B cell (primary cell): ENCODE results near the gene MRPL22. TPM values are rescaled to one million over a fixed set of nuclear protein-coding genes. Genes with fewer than 3 reads are reported as not detected.
"Not testable (repeated sequence)": the region's sequence is repeated elsewhere in the genome, so short reads cannot be mapped to it uniquely, and the experiment has no call there.

Source experiments
- ATAC-seq: fragments of 200-7000 bp; cut with Tn5 transposase; one replicate; pipeline ENCODE4 v1.10.0; 2021; ENCODE audit warnings: low read depth, mild to moderate bottlenecking, moderate number of reproducible peaks, moderate library complexity
- CTCF ChIA-PET: fragments of 350-600 bp; sonication (Branson Sonifier 250); formaldehyde crosslinking; loops from one replicate; lab custom pipeline; 2021; ENCODE audit warnings: antibody characterized with exemption, inconsistent platforms; lab: Charles Lee
- POLR2A ChIA-PET: fragments of 350-600 bp; sonication (Branson Sonifier 250); formaldehyde crosslinking; loops from one replicate; lab custom pipeline; 2021; ENCODE audit warnings: antibody characterized with exemption; lab: Charles Lee
- DNase-seq: peaks from one replicate; pipeline ENCODE4 v3.0.0; 2013
- H2AFZ ChIP-seq: 2 replicates; pipeline ENCODE4 v1.6.1; 2012; ENCODE audit warnings: mild to moderate bottlenecking, low read depth, low read length; ENCODE audit not compliant: insufficient read depth, poor library complexity, severe bottlenecking
- H3K27ac ChIP-seq, 2 donors: 1 replicate in 1 of 2; 2 replicates in 1 of 2; pipeline ENCODE4 v1.5.1; 2012 to 2013; ENCODE audit warnings: low read length in 2 of 2, mild to moderate bottlenecking in 2 of 2, moderate library complexity in 1 of 2
- H3K27me3 ChIP-seq, 4 experiments: fragments of 200-600 bp in 1 of 4; sonication (generic) in 1 of 4; replicated peaks in 1 of 4; 1 replicate in 2 of 4; 2 replicates in 2 of 4; pipeline versions ENCODE4 v1.6.1 to v1.7.0; 2013 to 2016; ENCODE audit warnings: low read length in 3 of 4, mild to moderate bottlenecking in 2 of 4, mixed read lengths in 1 of 4, moderate library complexity in 1 of 4; ENCODE audit not compliant: insufficient read depth in 4 of 4, control insufficient read depth in 3 of 4; ENCODE audit errors: control extremely low read depth in 1 of 4
- H3K36me3 ChIP-seq, 2 experiments: replicated peaks in 1 of 2; 1 replicate in 1 of 2; 2 replicates in 1 of 2; pipeline versions ENCODE4 v1.6.1 to v1.7.1; 2013; ENCODE audit warnings: low read length in 1 of 2; ENCODE audit not compliant: insufficient read depth in 2 of 2, control insufficient read depth in 1 of 2; ENCODE audit errors: control extremely low read depth in 1 of 2, extremely low read depth in 1 of 2
- H3K4me1 ChIP-seq, 2 donors: fragments of 200-600 bp in 1 of 2; sonication (generic) in 1 of 2; 1 replicate in 1 of 2; 2 replicates in 1 of 2; pipeline versions ENCODE4 v1.5.1 to v1.6.1; 2013 to 2017; ENCODE audit warnings: low read length in 2 of 2; ENCODE audit not compliant: control insufficient read depth in 2 of 2, insufficient read depth in 2 of 2
- H3K4me2 ChIP-seq: replicated peaks from 2 replicates; pipeline ENCODE3; 2012; ENCODE audit warnings: mild to moderate bottlenecking, low read depth, low read length; ENCODE audit not compliant: poor library complexity, severe bottlenecking
- H3K4me3 ChIP-seq, 5 experiments: fragments of 200-600 bp in 1 of 5; sonication (generic) in 1 of 5; 1 replicate in 3 of 5; 2 replicates in 2 of 5; pipeline versions ENCODE4 v1.5.1 to v1.7.0; 2011 to 2016; ENCODE audit warnings: low read length in 4 of 5, mild to moderate bottlenecking in 4 of 5, low read depth in 2 of 5, control low read depth in 1 of 5, moderate library complexity in 1 of 5; ENCODE audit not compliant: insufficient read depth in 1 of 5; ENCODE audit errors: control extremely low read depth in 1 of 5, extremely low read depth in 1 of 5
- H3K79me2 ChIP-seq: fragments of 200-600 bp; sonication (generic); one replicate; pipeline ENCODE4 v1.6.0; 2016; ENCODE audit warnings: low read length; ENCODE audit not compliant: control insufficient read depth, insufficient read depth
- H3K9ac ChIP-seq: fragments of 200-600 bp; sonication (generic); 2 replicates; pipeline ENCODE4 v1.6.1; 2017; ENCODE audit warnings: mild to moderate bottlenecking, low read length, moderate library complexity
- H3K9me3 ChIP-seq, 3 donors: one replicate each; pipeline versions ENCODE4 v1.6.1 to v1.7.1; 2013; ENCODE audit warnings: low read length in 2 of 3; ENCODE audit not compliant: control insufficient read depth in 2 of 3, insufficient read depth in 1 of 3; ENCODE audit errors: control extremely low read depth in 1 of 3
- H4K20me1 ChIP-seq: 2 replicates; pipeline ENCODE4 v1.6.0; 2012; ENCODE audit warnings: mild to moderate bottlenecking, low read length; ENCODE audit not compliant: insufficient read depth, control insufficient read depth, poor library complexity, severe bottlenecking
- H3K27ac Mint-ChIP-seq: one replicate; pipeline ENCODE4 v1.8.0; 2021; ENCODE audit warnings: mixed read lengths
- H3K27me3 Mint-ChIP-seq: one replicate; pipeline ENCODE4 v1.8.0; 2021; ENCODE audit warnings: mixed read lengths
- H3K4me1 Mint-ChIP-seq: one replicate; pipeline ENCODE4 v1.8.0; 2021; ENCODE audit warnings: mixed read lengths
- H3K4me3 Mint-ChIP-seq: one replicate; pipeline ENCODE4 v1.8.0; 2021; ENCODE audit warnings: mixed read lengths
- H3K9me3 Mint-ChIP-seq: one replicate; pipeline ENCODE4 v1.8.0; 2022; ENCODE audit warnings: mixed read lengths; ENCODE audit not compliant: insufficient read depth
- CTCF ChIP-seq: fragments of 200-600 bp; IDR thresholded peaks from one replicate; pipeline ENCODE4 v1.8.0; 2022; ENCODE audit warnings: antibody characterized with exemption, mild to moderate bottlenecking
- EZH2 ChIP-seq: IDR thresholded peaks from 2 replicates; pipeline ENCODE4 v1.6.1; 2012; ENCODE audit warnings: borderline replicate concordance, low read depth, mild to moderate bottlenecking, moderate library complexity, low read length; ENCODE audit not compliant: insufficient read depth, poor library complexity, severe bottlenecking
- WGBS: methylation state at CpG from one replicate; pipeline ENCODE4 v1.1.5; 2013; ENCODE audit warnings: missing lambda C conversion rate; ENCODE audit not compliant: insufficient coverage; 5-methylcytosine and 5-hydroxymethylcytosine counted together
- intact Hi-C: fragments of 100-400 bp; cut with micrococcal nuclease; formaldehyde crosslinking; loops from one replicate; pipeline ENCODE4 v1.10.0; 2022
- polyA plus RNA-seq: library from polyadenylated mRNA; depleted of rRNA; stranded (reverse); fragments of >200 nt; gene quantifications from 2 replicates; pipeline ENCODE4 v1.2.3, GENCODE V29; 2012
- total RNA-seq, 2 donors: library from RNA; stranded (reverse); fragments of 120-200 nt in 1 of 2; gene quantifications; 1 replicate in 1 of 2; 2 replicates in 1 of 2; pipeline versions ENCODE4 v1.2.3 to v1.2.4, GENCODE V29; 2013 to 2022

The MRPL22 gene
- total and polyA plus RNA-seq, 2 donors (not counting 1 experiment from before 2014, with no cell fraction given), result 18.8 to 21.4 TPM

DNA sequence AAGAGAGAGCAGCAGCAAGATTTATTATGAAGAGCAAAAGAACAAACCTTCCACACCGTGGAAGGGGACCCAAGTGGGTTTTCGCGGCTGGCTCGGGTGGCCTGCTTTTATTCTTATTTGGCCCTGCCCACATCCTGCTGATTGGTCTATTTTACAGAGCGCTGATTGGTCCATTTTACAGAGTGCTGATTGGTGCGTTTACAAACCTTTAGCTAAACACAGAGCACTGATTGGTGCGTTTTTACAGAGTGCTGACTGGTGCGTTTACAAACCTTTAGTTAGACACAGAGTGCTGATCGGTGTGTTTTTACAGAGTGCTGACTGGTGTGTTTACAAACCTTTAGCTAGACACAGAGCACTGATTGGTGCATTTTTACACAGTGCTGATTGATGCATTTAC, 35.2 kb downstream of the MRPL22 start:
- H3K27me3 Mint-ChIP-seq, H2AFZ ChIP-seq, H3K27me3 ChIP-seq, H3K4me3 Mint-ChIP-seq, CTCF ChIA-PET, H3K27ac Mint-ChIP-seq, H3K27ac ChIP-seq, H3K4me1 Mint-ChIP-seq, H3K4me3 ChIP-seq, H4K20me1 ChIP-seq, DNase-seq, POLR2A ChIA-PET, ATAC-seq, H3K36me3 ChIP-seq, H3K9ac ChIP-seq, H3K79me2 ChIP-seq, intact Hi-C loops, H3K9me3 Mint-ChIP-seq, H3K4me2 ChIP-seq, H3K4me1 ChIP-seq: not testable (repeated sequence)
- H3K9me3 ChIP-seq, result peaks cover 0 to 11% (median 0%) of the 10 kb centered on the region in 3 donors
- WGBS, result 94% methylated on average over 5 of the region's 9 CpGs

DNA sequence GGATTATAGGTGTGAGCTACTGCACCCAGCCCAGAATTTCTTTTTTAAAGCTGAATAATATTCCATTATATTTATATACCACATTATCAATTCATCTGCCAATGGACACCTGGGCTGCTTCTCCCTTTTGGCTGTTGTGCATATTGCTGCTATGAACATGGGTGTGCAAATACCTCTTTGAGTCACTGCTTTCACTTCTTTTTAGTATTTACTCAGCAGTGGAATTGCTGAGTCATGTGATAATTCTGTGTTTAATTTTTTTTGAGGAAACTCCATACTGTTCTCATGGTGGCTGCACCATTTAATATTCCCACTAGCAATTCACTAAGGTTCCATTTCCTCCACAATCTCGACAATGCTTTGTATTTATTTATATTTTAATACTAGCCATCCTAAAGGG, 36.5 kb downstream of the MRPL22 start:
- Histone ChIP-seq H3K36me3 (no peaks in the 10 kb centered on the region), H3K4me2 (no peak overlapping the region), H3K9me3 (peaks cover 0 to 11% (median 0%) of the 10 kb centered on the region in 3 donors), H3K79me2 (no peaks in the 10 kb centered on the region), H3K27me3 (no peaks in the 10 kb centered on the region), H3K4me3 (no peak overlapping the region), H4K20me1 (no peaks in the 10 kb centered on the region), H2AFZ (no peak overlapping the region), H3K9ac (no peak overlapping the region), H3K27ac (no peak overlapping the region), H3K4me1 (no peaks in the 10 kb centered on the region)
- ChIA-PET CTCF (no interaction called here), POLR2A (no interaction called here)
- H3K4me1 Mint-ChIP-seq, result no peaks in the 10 kb centered on the region
- intact Hi-C loops, result no loop called here
- no peaks in the 10 kb centered on the region for H3K27me3 Mint-ChIP-seq
- H3K9me3 Mint-ChIP-seq, result peaks cover 3% of the 10 kb centered on the region
- DNase-seq (no peak), ATAC-seq (no peak)
- no peak overlapping the region for H3K27ac Mint-ChIP-seq
- WGBS, result no CpG with 5 or more reads among the region's 1 CpG
- no peak for TF ChIP-seq EZH2
- TF ChIP-seq CTCF, result no peak
- H3K4me3 Mint-ChIP-seq, result no peak overlapping the region

DNA sequence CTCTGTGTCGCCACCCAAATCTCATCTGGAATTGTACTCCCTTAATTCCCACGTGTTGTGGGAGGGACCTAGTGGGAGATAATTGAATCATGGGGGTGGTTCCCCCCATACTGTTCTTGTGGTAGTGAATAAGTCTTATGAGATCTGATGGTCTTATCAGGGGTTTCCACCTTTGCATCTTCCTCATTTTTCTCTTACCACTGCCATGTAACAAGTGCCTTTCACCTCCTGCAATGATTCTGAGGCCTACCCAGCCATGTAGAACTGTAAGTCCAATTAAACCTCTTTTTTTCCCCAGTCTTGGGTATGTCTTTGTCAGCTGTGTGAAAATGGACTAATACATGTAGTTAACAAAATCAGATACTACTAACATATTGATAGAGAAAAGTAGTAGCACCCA, 37.4 kb downstream of the MRPL22 start:
- H3K27ac ChIP-seq, POLR2A ChIA-PET, H3K79me2 ChIP-seq, H2AFZ ChIP-seq, H3K4me2 ChIP-seq, H3K4me3 ChIP-seq, ATAC-seq, H3K9me3 Mint-ChIP-seq, H3K27me3 Mint-ChIP-seq, DNase-seq, H3K36me3 ChIP-seq, H3K4me3 Mint-ChIP-seq, H4K20me1 ChIP-seq, H3K4me1 ChIP-seq, intact Hi-C loops, H3K9ac ChIP-seq, H3K27ac Mint-ChIP-seq, H3K27me3 ChIP-seq, H3K4me1 Mint-ChIP-seq, CTCF ChIA-PET: not testable (repeated sequence)
- H3K9me3 ChIP-seq, result peaks cover 0 to 11% (median 0%) of the 10 kb centered on the region in 3 donors
- WGBS, result no CpG with 5 or more reads among the region's 2 CpGs
